GM12878 (cell line): ENCODE data around the gene C1QL1. TPM values are rescaled to one million over a fixed set of nuclear protein-coding genes. Genes with fewer than 3 reads are reported as not detected.
A peak's percentile ranks its signal among the peaks of the same experiment; 100 is the strongest.

Experiments used
- ATAC-seq: fragments of 200-7000 bp; cut with Tn5 transposase; 3 replicates; pipeline ENCODE4 v1.9.1; 2020; ENCODE audit warnings: mild to moderate bottlenecking, moderate library complexity
- Bru-seq: library from RNA; stranded (reverse); fragments of 400-500 nt; gene quantifications from one replicate; lab custom pipeline; 2021; lab: Mats Ljungman, UMichigan
- BruChase-seq, 2 experiments: library from RNA; stranded (reverse); fragments of 400-500 nt; gene quantifications; one replicate each; lab custom pipeline; 2021; lab: Mats Ljungman, UMichigan
- BruUV-seq: library from RNA; stranded (reverse); fragments of 400-500 nt; replicated peaks from 2 replicates; lab custom pipeline; 2021; lab: Mats Ljungman, UMichigan
- CTCF ChIA-PET: fragments of 300-600 bp; sonication (Branson Sonifier 250); formaldehyde crosslinking; extraction: SDS; loops from one replicate; lab custom pipeline; 2021; ENCODE audit warnings: inconsistent platforms; lab: Yijun Ruan, JAX
- POLR2A ChIA-PET: fragments of 350-600 bp; formaldehyde crosslinking; extraction: SDS; loops from one replicate; lab custom pipeline; 2021; ENCODE audit warnings: inconsistent platforms; lab: Charles Lee
- RAD21 ChIA-PET: fragments of 300-600 bp; sonication (Branson Sonifier 250); formaldehyde crosslinking; loops from one replicate; lab custom pipeline; 2023; ENCODE audit warnings: antibody characterized with exemption; ENCODE audit not compliant: unreplicated experiment; lab: Charles Lee
- SMC1A ChIA-PET: fragments of 300-600 bp; sonication (Branson Sonifier 250); formaldehyde crosslinking; loops from one replicate; lab custom pipeline; 2023; ENCODE audit not compliant: unreplicated experiment, uncharacterized antibody; lab: Charles Lee
- DNase-seq: peaks from one replicate; pipeline ENCODE4 v3.0.0-alpha.2; 2011; ENCODE audit warnings: low read depth, low spot score
- FAIRE-seq: peaks from 3 replicates; lab custom pipeline; 2011; peaks lifted over from hg19 to GRCh38; lab: Jason Lieb, UNC
- H2AFZ ChIP-seq: 2 replicates; pipeline ENCODE4 v1.6.0; 2011; ENCODE audit warnings: low read depth, low read length, control low read depth; ENCODE audit not compliant: control insufficient read depth
- H3K27ac ChIP-seq: 2 replicates; pipeline ENCODE4 v1.5.1; 2011; ENCODE audit warnings: control low read depth; ENCODE audit not compliant: control insufficient read depth, insufficient read depth
- H3K27me3 ChIP-seq, 2 experiments: replicated peaks in 1 of 2; 2 replicates each; pipeline versions ENCODE4 v1.6.0 to v1.6.1; 2011; ENCODE audit warnings: low read length in 1 of 2; ENCODE audit not compliant: control insufficient read depth in 2 of 2, insufficient read depth in 2 of 2
- H3K36me3 ChIP-seq, 2 experiments: 2 replicates each; pipeline ENCODE4 v1.5.1; 2011; ENCODE audit warnings: low read length in 1 of 2; ENCODE audit not compliant: control insufficient read depth in 2 of 2, insufficient read depth in 2 of 2
- H3K4me1 ChIP-seq: 2 replicates; pipeline ENCODE4 v1.6.1; 2011; ENCODE audit warnings: mild to moderate bottlenecking, low read length, moderate library complexity, mixed read lengths; ENCODE audit not compliant: control insufficient read depth, insufficient read depth
- H3K4me2 ChIP-seq: 2 replicates; pipeline ENCODE4 v1.6.0; 2011; ENCODE audit warnings: control low read depth; ENCODE audit not compliant: control insufficient read depth, insufficient read depth
- H3K4me3 ChIP-seq: fragments of 200-600 bp; sonication (generic); 2 replicates; pipeline ENCODE4 v1.5.1; 2016
- H3K79me2 ChIP-seq: 2 replicates; pipeline ENCODE4 v1.6.0; 2011; ENCODE audit warnings: low read length; ENCODE audit not compliant: control insufficient read depth, insufficient read depth
- H3K9ac ChIP-seq: 2 replicates; pipeline ENCODE4 v1.8.0; 2011; ENCODE audit warnings: low read length, control low read depth, mixed read lengths; ENCODE audit not compliant: control insufficient read depth, insufficient read depth
- H3K9me3 ChIP-seq: replicated peaks from 3 replicates; pipeline ENCODE4 v1.5.1; 2011; ENCODE audit warnings: mild to moderate bottlenecking, low read length; ENCODE audit not compliant: control insufficient read depth, insufficient read depth
- H4K20me1 ChIP-seq: 2 replicates; pipeline ENCODE4 v1.6.0; 2011; ENCODE audit not compliant: control insufficient read depth, insufficient read depth
- EGR1 ChIP-seq, 2 experiments: IDR thresholded peaks; 1 replicate in 1 of 2; 2 replicates in 1 of 2; pipeline ENCODE4 v1.6.1; 2011 to 2012; ENCODE audit warnings: low read depth in 2 of 2, low read length in 2 of 2, borderline replicate concordance in 1 of 2, mild to moderate bottlenecking in 1 of 2, moderate library complexity in 1 of 2
- GABPA ChIP-seq: IDR thresholded peaks from 2 replicates; pipeline ENCODE4 v1.6.1; 2014; ENCODE audit warnings: antibody characterized with exemption, low read depth, mild to moderate bottlenecking, inconsistent platforms
- HDGF ChIP-seq: fragments of 450-650 bp; IDR thresholded peaks from 2 replicates; pipeline ENCODE4 v1.6.1; 2016; ENCODE audit warnings: antibody characterized with exemption
- NFYB ChIP-seq: IDR thresholded peaks from 2 replicates; pipeline ENCODE4 v1.6.1; 2011; ENCODE audit warnings: low read depth, mild to moderate bottlenecking, low read length, improper control_type of control experiment, moderate library complexity; ENCODE audit not compliant: insufficient read depth
- SRF ChIP-seq, 2 experiments: IDR thresholded peaks; 2 replicates each; pipeline ENCODE4 v1.6.1; 2011; ENCODE audit warnings: low read depth in 2 of 2, low read length in 2 of 2, mild to moderate bottlenecking in 1 of 2, moderate library complexity in 1 of 2
- ZSCAN29 ChIP-seq: fragments of 450-650 bp; IDR thresholded peaks from 2 replicates; pipeline ENCODE4 v1.6.1; 2017; ENCODE audit warnings: mild to moderate bottlenecking, moderate library complexity
- WGBS: methylation state at CpG from one replicate; pipeline ENCODE4 v1.1.6; 2016; ENCODE audit warnings: low lambda C conversion rate; ENCODE audit not compliant: insufficient replicate concordance, insufficient coverage; ENCODE audit errors: missing lambda C conversion rate; 5-methylcytosine and 5-hydroxymethylcytosine counted together
- in situ Hi-C: fragments of 300-500 bp; cut with MboI; formaldehyde crosslinking; loops from 9 replicates; pipeline ENCODE4 v1.14.3; 2018; ENCODE audit warnings: mixed read lengths
- intact Hi-C: fragments of 100-400 bp; cut with micrococcal nuclease; formaldehyde crosslinking; loops from one replicate; pipeline ENCODE4 v1.14.2; 2022; ENCODE audit not compliant: unreplicated experiment
- long read RNA-seq, 2 experiments: library from polyadenylated mRNA; unstranded; transcript quantifications; one replicate each; pipeline ENCODE4 v2.0.0, GENCODE V29; 2019 to 2020
- polyA minus RNA-seq, 3 experiments: library from RNA; depleted of rRNA, polyadenylated mRNA; stranded (reverse); fragments of >200 nt; gene quantifications; 2 replicates each; pipeline ENCODE4 v1.2.3, GENCODE V29; 2011
- polyA plus RNA-seq, 11 experiments: library from polyadenylated mRNA; depleted of rRNA in 4 of 11; unstranded in 6 of 11; stranded (reverse) in 5 of 11; fragments of >200 nt; fragmentation: Nextera tagmentation in 4 of 11; fragmentation: Illumina TruSeq in 1 of 11; extraction: Ambion mirVana in 4 of 11; extraction: Trizol in 1 of 11; gene quantifications; 1 replicate in 1 of 11; 2 replicates in 10 of 11; pipeline versions ENCODE4 v1.2.1 to v1.2.3, GENCODE V29; 2011 to 2016; ENCODE audit warnings: inconsistent platforms in 2 of 11, missing spikeins in 2 of 11, low read depth in 1 of 11
- total RNA-seq, 4 experiments: library from RNA; depleted of rRNA in 3 of 4; stranded (reverse); fragments of >200 nt in 3 of 4; fragmentation: Illumina TruSeq in 1 of 4; extraction: Trizol in 1 of 4; gene quantifications; 2 replicates each; pipeline versions ENCODE4 v1.2.1 to v1.2.3, GENCODE V29; 2013 to 2021

C1QL1 gene
- total RNA-seq (2013; cell fraction: nucleolus; rRNA removed), result not detected in 2 replicates
- total RNA-seq (2014; rRNA removed), result not detected in 2 replicates
- not detected in 2 replicates for total RNA-seq (2014; rRNA removed; fragmentation: Illumina TruSeq; extraction: Trizol)
- not detected in 2 replicates for total RNA-seq (2021)
- not detected for polyA plus RNA-seq (2011; ENCODE audit: low read depth)
- not detected in 2 replicates for polyA plus RNA-seq (2011; rRNA removed)
- polyA plus RNA-seq (2011; cell fraction: cytosol; rRNA removed), result not detected in 2 replicates
- not detected in 2 replicates for polyA plus RNA-seq (2011; cell fraction: nucleus; rRNA removed)
- 0.11 TPM in 1 of 2 replicates, not detected in the other for polyA plus RNA-seq (2012)
- polyA plus RNA-seq (2014; fragmentation: Illumina TruSeq; extraction: Trizol), result not detected in 2 replicates
- not detected for polyA plus RNA-seq (2014; fragmentation: Nextera tagmentation; extraction: Ambion mirVana)
- polyA plus RNA-seq (2014; rRNA removed), result not detected in 2 replicates
- polyA plus RNA-seq (2016; fragmentation: Nextera tagmentation; extraction: Ambion mirVana), result not detected
- not detected in 2 replicates for polyA minus RNA-seq (2011; rRNA and poly(A)+ RNA removed)
- not detected in 2 replicates for polyA minus RNA-seq (2011; cell fraction: cytosol; rRNA and poly(A)+ RNA removed)
- polyA minus RNA-seq (2011; cell fraction: nucleus; rRNA and poly(A)+ RNA removed), result not detected in 2 replicates
- not detected for Bru-seq, nascent RNA
- percentile 10 among the genes with signal in this experiment for BruChase-seq, experiment 1, labeled RNA remaining after a 6-hour chase
- BruChase-seq, experiment 2, labeled RNA remaining after a 2-hour chase, result percentile 13 among the genes with signal in this experiment
- long read RNA-seq, experiment 1, result 0 reads
- long read RNA-seq, experiment 2, result 0 reads

GRCh38 chr17:44968225-44969143 lies at the start of gene C1QL1:
Gene C1QL1 (minus strand): TSS chr17:44968303. CDS start chr17:44968048, 255 bp downstream.
- Histone ChIP-seq H3K9ac (no peak within 1 kb of the TSS), H3K9me3 (no peaks in the 10 kb centered on the region; the same call in 2 of the 3 replicates), H3K4me2 (peak within 1 kb of the TSS; percentile 95), H3K27me3 (peaks cover 23 to 42% of the 10 kb centered on the region in 2 experiments), H3K36me3 (no peaks in the 10 kb centered on the region), H3K4me1 (peaks cover 6% of the 10 kb centered on the region; the same call in 1 of the 2 replicates), H4K20me1 (no peaks in the 10 kb centered on the region), H3K79me2 (no peaks in the 10 kb centered on the region), H2AFZ (peak within 1 kb of the TSS; percentile 58), H3K27ac (no peak within 1 kb of the TSS), H3K4me3 (peak within 1 kb of the TSS; percentile 69)
- in situ Hi-C loops (no loop called here), intact Hi-C loops (loop anchor here (5.0 kb wide), 1 partner anchor 54 kb away; no protein-coding TSS in a partner anchor)
- 5% methylated on average over 27 of the region's 81 CpGs for WGBS
- CTCF ChIA-PET, result interaction anchor here (0.6 to 1.6 kb wide), 3 partner anchors 46 to 939 kb away, joined by 3 to 6 read pairs (median 3); no protein-coding TSS in a partner anchor
- ATAC-seq, result peak; percentile 99
- no peak for DNase-seq
- POLR2A ChIA-PET, result interaction anchor here (0.6 to 1.4 kb wide), 3 partner anchors 51 to 721 kb away, joined by 3 read pairs; no protein-coding TSS in a partner anchor
- TF ChIP-seq EGR1 (IDR thresholded peaks at IDR 0.05; ENCODE audit: borderline replicate concordance in 1 of 2, low read depth in 2 of 2, low read length in 2 of 2), result 0 out of 3 replicates have a peak, but pooled peaks of 1 of the 2 experiments have one; percentile 14
- TF ChIP-seq NFYB, result peak; percentile 29; the same call in 1 of the 2 replicates
- peak in 1 of 2 experiments; percentile 41; a peak in 1 of 4 replicates for TF ChIP-seq SRF (IDR thresholded peaks at IDR 0.05; ENCODE audit: low read depth in 2 of 2, low read length in 2 of 2)
- TF ChIP-seq ZSCAN29, result no peak
- TF ChIP-seq GABPA, result no peak
- TF ChIP-seq HDGF, result 0 out of 2 replicates have a peak, but pooled peaks have one; percentile 21
- RAD21 ChIA-PET, result interaction anchor here (1.4 kb wide), 1 partner anchor 48 kb away, joined by 4 read pairs; no protein-coding TSS in a partner anchor
- BruUV-seq, result no TSS peak
- SMC1A ChIA-PET, result no interaction called here
- no peak for FAIRE-seq
